Effector memory CD8-positive, alpha-beta T cell (primary cell): ENCODE data around the gene METTL21C.

ENCODE experiments used
- ATAC-seq: fragments of 150-1000 bp; cut with Tn5 transposase; replicated peaks from 2 replicates; pipeline ENCODE4 v1.10.0; 2021; ENCODE audit warnings: mild to moderate bottlenecking, moderate library complexity
- DNase-seq, 3 experiments: peaks; one replicate each; pipeline ENCODE4 v3.0.0; 2021
- H3K27ac Mint-ChIP-seq, 2 donors: one replicate each; pipeline ENCODE4 v1.8.0; 2022; ENCODE audit warnings: mild to moderate bottlenecking in 2 of 2, mixed read lengths in 2 of 2, moderate library complexity in 2 of 2
- H3K27me3 Mint-ChIP-seq, 2 donors: one replicate each; pipeline ENCODE4 v1.8.0; 2022; ENCODE audit warnings: mixed read lengths in 2 of 2
- H3K36me3 Mint-ChIP-seq: one replicate; pipeline ENCODE4 v1.8.0; 2022; ENCODE audit warnings: mild to moderate bottlenecking, moderate library complexity, mixed read lengths; ENCODE audit not compliant: insufficient read depth
- H3K4me1 Mint-ChIP-seq, 2 donors: one replicate each; pipeline ENCODE4 v1.8.0; 2022; ENCODE audit warnings: low read depth in 2 of 2, mixed read lengths in 2 of 2
- H3K4me3 Mint-ChIP-seq, 2 donors: one replicate each; pipeline ENCODE4 v1.8.0; 2022; ENCODE audit warnings: mild to moderate bottlenecking in 2 of 2, mixed read lengths in 2 of 2, moderate library complexity in 2 of 2
- H3K9me3 Mint-ChIP-seq, 2 donors: one replicate each; pipeline ENCODE4 v1.8.0; 2022; ENCODE audit warnings: mixed read lengths in 2 of 2

METTL21C gene

GRCh38 chr13:102704238-102705058 is 9.6 kb upstream of the METTL21C start:
- Mint-ChIP-seq H3K4me1 (no peaks in the 10 kb centered on the region), H3K27me3 (peaks cover 28 to 38% of the 10 kb centered on the region in 2 donors), H3K36me3 (no peaks in the 10 kb centered on the region), H3K4me3 (no peak overlapping the region), H3K27ac (no peak overlapping the region), H3K9me3 (peaks cover 0 to 7% of the 10 kb centered on the region in 2 donors)
- DNase-seq (no peak), ATAC-seq (no peak)

- peaks cover 0 to 2% of the 10 kb centered on the region in 2 donors for H3K9me3 Mint-ChIP-seq
- H3K4me1 Mint-ChIP-seq, result no peaks in the 10 kb centered on the region
- H3K36me3 Mint-ChIP-seq, result no peaks in the 10 kb centered on the region
- no peak for DNase-seq
- ATAC-seq, result no peak
- H3K27ac Mint-ChIP-seq, result no peak overlapping the region
- H3K27me3 Mint-ChIP-seq, result peaks cover 28 to 34% of the 10 kb centered on the region in 2 donors
- no peak overlapping the region for H3K4me3 Mint-ChIP-seq
Observed at GRCh38 chr13:102703726-102704035, 8.8 kb upstream of the METTL21C start.

DNA sequence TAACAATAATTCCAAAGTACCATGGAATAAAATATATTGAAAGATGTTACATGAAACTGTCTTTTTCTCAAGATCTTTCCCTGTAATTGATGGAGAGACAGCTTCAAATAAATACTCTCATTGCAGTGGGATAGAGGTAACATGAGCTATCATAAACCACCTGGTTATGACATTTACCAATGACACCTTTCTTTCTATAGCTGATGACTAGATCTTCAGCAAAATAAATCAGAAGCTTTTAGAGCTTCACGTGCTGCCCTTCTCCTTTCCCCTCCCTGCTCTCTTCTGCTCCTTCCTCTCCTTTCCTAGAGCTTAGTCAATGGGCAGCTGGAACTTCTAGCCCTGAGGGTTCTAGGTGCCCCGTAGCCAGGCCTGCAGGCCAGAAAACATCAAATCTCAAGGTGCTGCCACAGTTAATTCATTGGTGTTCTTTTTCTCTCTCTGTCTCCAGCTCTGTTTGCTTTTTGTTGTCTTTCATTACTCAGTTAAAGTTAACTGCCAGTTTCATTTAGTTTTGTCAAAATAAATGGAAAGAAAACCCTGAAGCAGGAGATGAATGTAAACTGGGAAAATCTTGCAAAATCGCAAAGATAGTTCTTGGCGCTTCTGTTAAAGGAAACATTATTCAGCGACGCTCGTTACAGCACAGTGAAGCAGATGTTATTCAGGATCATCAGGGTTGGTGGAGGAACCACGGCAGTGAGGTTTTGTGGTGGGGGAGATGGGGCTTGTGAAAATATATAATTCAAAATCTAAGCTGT is 8.3 kb upstream of the METTL21C start:
- Mint-ChIP-seq H3K4me1 (no peaks in the 10 kb centered on the region), H3K4me3 (no peak overlapping the region), H3K36me3 (no peaks in the 10 kb centered on the region), H3K9me3 (peaks cover 4 to 7% of the 10 kb centered on the region in 2 donors), H3K27me3 (peaks cover 34 to 39% of the 10 kb centered on the region in 2 donors), H3K27ac (no peak overlapping the region)
- ATAC-seq, result no peak
- no peak for DNase-seq

GRCh38 chr13:102701331-102701730 is 6.5 kb upstream of the METTL21C start:
- Mint-ChIP-seq H3K27ac (no peak overlapping the region), H3K4me3 (no peak overlapping the region), H3K9me3 (peaks cover 4 to 7% of the 10 kb centered on the region in 2 donors), H3K4me1 (no peaks in the 10 kb centered on the region), H3K27me3 (peaks cover 40 to 41% of the 10 kb centered on the region in 2 donors), H3K36me3 (no peaks in the 10 kb centered on the region)
- ATAC-seq (no peak), DNase-seq (no peak)

DNA sequence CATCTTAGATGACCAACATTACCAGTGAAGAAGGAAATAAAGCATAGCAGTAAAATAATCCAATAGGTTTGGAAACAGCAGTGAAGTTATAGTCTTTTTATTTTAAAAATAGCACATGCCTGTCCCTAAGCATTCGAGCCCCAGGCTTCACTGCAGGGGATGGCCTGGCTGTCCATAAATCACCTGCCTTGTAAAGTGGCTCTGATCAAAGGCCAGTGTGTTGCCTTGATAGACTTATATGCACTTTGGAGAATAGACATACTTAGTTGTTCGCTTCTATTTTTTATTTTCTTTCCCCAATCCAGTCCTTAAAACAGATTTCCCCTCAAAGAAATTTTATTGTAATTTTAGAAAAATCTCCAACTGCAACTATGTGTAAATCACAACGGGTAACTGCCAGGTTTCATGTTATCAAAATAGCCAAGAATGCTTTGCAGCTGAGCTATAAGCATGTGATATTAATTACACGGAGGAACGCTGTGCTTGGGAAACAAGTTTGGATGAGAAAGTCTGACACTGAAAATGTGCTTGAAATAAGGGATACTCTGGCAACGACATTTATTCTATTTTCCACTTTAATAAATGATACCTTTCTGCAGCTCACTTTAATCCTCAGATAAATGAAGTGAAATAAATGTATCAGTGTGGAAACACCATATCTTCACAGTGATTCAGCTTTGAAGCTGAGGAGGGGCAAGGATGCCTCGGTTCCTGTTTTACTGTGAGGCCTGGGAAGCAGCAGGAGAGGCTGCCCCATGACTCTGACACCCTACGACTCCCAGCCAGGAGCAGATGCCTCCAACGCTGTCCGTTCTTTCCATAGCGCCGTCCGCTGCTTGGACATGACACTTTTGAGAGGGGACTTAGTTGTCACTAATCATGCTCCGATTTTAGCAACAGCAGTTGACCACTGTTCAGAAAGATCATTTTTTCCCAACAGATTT is 5.5 kb upstream of the METTL21C start:
- H3K27me3 Mint-ChIP-seq, result peaks cover 45 to 47% of the 10 kb centered on the region in 2 donors
- H3K4me1 Mint-ChIP-seq, result no peaks in the 10 kb centered on the region
- H3K9me3 Mint-ChIP-seq, result peaks cover 4 to 7% of the 10 kb centered on the region in 2 donors
- no peak for ATAC-seq
- no peak for DNase-seq
- H3K4me3 Mint-ChIP-seq, result no peak overlapping the region
- no peaks in the 10 kb centered on the region for H3K36me3 Mint-ChIP-seq
- no peak overlapping the region for H3K27ac Mint-ChIP-seq

GRCh38 chr13:102699504-102699903 is 4.7 kb upstream of the METTL21C start:
- peaks cover 4 to 7% of the 10 kb centered on the region in 2 donors for H3K9me3 Mint-ChIP-seq
- H3K4me3 Mint-ChIP-seq, result no peak overlapping the region
- H3K27ac Mint-ChIP-seq, result no peak overlapping the region
- H3K27me3 Mint-ChIP-seq, result peaks cover 46 to 50% of the 10 kb centered on the region in 2 donors
- no peak for ATAC-seq
- no peak for DNase-seq
- no peaks in the 10 kb centered on the region for H3K4me1 Mint-ChIP-seq
- H3K36me3 Mint-ChIP-seq, result no peaks in the 10 kb centered on the region

- ATAC-seq (no peak), DNase-seq (no peak)
- H3K27me3 Mint-ChIP-seq, result peaks cover 43 to 50% of the 10 kb centered on the region in 2 donors
- H3K4me1 Mint-ChIP-seq, result no peaks in the 10 kb centered on the region
- no peaks in the 10 kb centered on the region for H3K36me3 Mint-ChIP-seq
- H3K9me3 Mint-ChIP-seq, result peaks cover 4 to 7% of the 10 kb centered on the region in 2 donors
- H3K4me3 Mint-ChIP-seq, result no peak overlapping the region
- H3K27ac Mint-ChIP-seq, result no peak overlapping the region
Observed at GRCh38 chr13:102698649-102698980, 3.8 kb upstream of the METTL21C start.

DNA sequence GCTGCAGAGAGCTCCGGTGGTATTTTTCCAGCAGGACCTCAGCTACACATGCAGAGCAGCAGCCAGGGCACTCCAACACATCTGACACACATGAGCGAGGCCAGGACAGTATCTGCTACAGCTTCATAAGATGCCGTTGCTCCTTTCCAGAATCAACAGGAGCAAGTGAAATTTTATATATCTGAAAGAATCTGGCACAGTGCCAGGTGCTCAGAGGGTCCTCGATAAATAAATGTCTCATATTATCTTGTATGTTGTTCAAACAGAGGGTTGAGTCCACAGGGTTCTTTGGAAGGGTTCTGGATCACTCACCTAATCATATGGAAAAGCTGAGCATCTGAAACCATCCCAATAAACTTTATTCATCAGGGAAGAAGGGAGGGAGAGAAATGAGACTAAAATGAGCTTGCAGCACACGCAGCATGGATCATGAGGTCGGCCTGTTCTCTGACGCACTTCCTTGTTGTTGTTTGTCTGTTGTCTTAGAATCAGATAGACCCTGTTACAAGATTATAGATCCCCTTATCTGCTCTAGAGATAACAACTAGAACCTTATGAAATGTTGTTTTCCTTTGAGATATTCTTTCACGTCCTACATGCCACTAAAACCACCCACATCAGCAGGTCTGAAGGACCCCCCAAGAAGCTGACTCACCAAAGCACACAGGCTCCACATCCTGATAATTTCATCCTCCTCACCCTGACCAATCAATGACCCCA is 3.2 kb upstream of the METTL21C start:
- Mint-ChIP-seq H3K9me3 (peaks cover 4 to 7% of the 10 kb centered on the region in 2 donors), H3K27ac (no peak overlapping the region), H3K4me3 (no peak overlapping the region), H3K4me1 (no peaks in the 10 kb centered on the region), H3K27me3 (peaks cover 46 to 50% of the 10 kb centered on the region in 2 donors), H3K36me3 (no peaks in the 10 kb centered on the region)
- ATAC-seq (no peak), DNase-seq (no peak)

GRCh38 chr13:102697264-102697663 is 2.4 kb upstream of the METTL21C start:
- ATAC-seq (no peak), DNase-seq (no peak)
- peaks cover 4 to 7% of the 10 kb centered on the region in 2 donors for H3K9me3 Mint-ChIP-seq
- H3K27me3 Mint-ChIP-seq, result peaks cover 55 to 57% of the 10 kb centered on the region in 2 donors
- no peaks in the 10 kb centered on the region for H3K4me1 Mint-ChIP-seq
- no peaks in the 10 kb centered on the region for H3K36me3 Mint-ChIP-seq
- H3K27ac Mint-ChIP-seq, result no peak overlapping the region
- no peak overlapping the region for H3K4me3 Mint-ChIP-seq

DNA sequence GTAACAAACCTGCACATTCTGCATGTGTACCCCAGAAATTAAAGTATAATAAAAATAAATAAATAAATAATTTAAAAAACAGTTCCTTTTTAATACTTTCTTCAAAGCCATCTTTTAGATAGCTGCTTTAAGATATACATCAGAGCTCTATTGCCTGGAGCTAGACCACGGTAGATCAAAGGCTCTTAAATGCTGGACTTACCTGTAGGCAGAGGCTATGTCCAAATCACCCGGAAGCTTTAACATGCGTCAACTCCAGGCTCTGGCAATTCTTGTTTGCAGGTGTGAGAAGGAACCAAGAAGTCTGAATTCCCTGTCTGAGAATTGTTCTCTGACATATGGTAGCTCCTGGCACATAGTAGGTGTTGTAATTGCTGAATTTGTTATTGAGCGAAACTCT is 1.6 kb upstream of the METTL21C start:
- H3K36me3 Mint-ChIP-seq, result no peaks in the 10 kb centered on the region
- peaks cover 63 to 65% of the 10 kb centered on the region in 2 donors for H3K27me3 Mint-ChIP-seq
- ATAC-seq (no peak), DNase-seq (no peak)
- no peaks in the 10 kb centered on the region for H3K4me1 Mint-ChIP-seq
- H3K4me3 Mint-ChIP-seq, result no peak overlapping the region
- no peak overlapping the region for H3K27ac Mint-ChIP-seq
- H3K9me3 Mint-ChIP-seq, result peaks cover 4 to 7% of the 10 kb centered on the region in 2 donors

GRCh38 chr13:102693776-102694175 is 1.1 kb downstream of the METTL21C start:
- Mint-ChIP-seq H3K9me3 (peaks cover 4 to 6% of the 10 kb centered on the region in 2 donors), H3K4me3 (no peak overlapping the region), H3K27me3 (peaks cover 67 to 71% of the 10 kb centered on the region in 2 donors), H3K36me3 (no peaks in the 10 kb centered on the region), H3K27ac (no peak overlapping the region), H3K4me1 (no peaks in the 10 kb centered on the region)
- DNase-seq (no peak), ATAC-seq (no peak)

DNA sequence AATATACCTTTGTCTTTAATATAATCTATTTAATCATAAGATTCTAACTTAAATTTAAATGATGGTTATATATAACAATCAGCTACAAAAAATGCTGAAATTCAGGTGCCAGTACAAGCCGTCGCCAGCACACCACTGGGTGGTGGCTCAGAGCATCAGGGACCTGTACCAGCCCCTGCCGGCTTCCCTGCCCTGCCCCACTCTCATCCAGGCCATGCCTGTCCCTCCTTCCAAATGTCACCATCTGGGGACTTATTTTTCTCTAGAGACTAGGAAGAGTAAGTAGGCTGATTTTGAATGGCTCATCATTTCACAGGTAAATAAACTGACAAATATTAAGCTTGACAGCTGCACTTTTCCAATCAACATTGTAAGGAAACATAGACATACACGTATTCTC is 1.6 kb downstream of the METTL21C start:
- Mint-ChIP-seq H3K27me3 (peaks cover 61 to 66% of the 10 kb centered on the region in 2 donors), H3K9me3 (peaks cover 0 to under 1% of the 10 kb centered on the region in 2 donors), H3K4me3 (no peak overlapping the region), H3K36me3 (no peaks in the 10 kb centered on the region), H3K4me1 (no peaks in the 10 kb centered on the region), H3K27ac (no peak overlapping the region)
- ATAC-seq, result no peak
- DNase-seq, result no peak

GRCh38 chr13:102692491-102692826 is 2.4 kb downstream of the METTL21C start:
- Mint-ChIP-seq H3K27me3 (peaks cover 58 to 60% of the 10 kb centered on the region in 2 donors), H3K9me3 (no peaks in the 10 kb centered on the region), H3K4me1 (peaks cover 0 to 2% of the 10 kb centered on the region in 2 donors), H3K27ac (no peak overlapping the region), H3K36me3 (no peaks in the 10 kb centered on the region), H3K4me3 (no peak overlapping the region)
- no peak for ATAC-seq
- DNase-seq, result no peak
